Activated CD4-positive, alpha-beta T cell treated with anti-CD3 and anti-CD28 coated beads for 48 hours (primary cell): ENCODE data around the gene SPATA31D4.

Source experiments
- DNase-seq: peaks from one replicate; pipeline ENCODE4 v3.0.0-alpha.2; 2020

SPATA31D4 gene

GRCh38 chr9:81968026-81968425 lies 39.8 kb downstream of the SPATA31D4 start:
- no peak for DNase-seq

- no peak for DNase-seq
Measured at GRCh38 chr9:81969971-81970370, 41.7 kb downstream of the SPATA31D4 start.

GRCh38 chr9:81971727-81972126 lies 43.5 kb downstream of the SPATA31D4 start:
- no peak for DNase-seq

- DNase-seq, result no peak
Measured at GRCh38 chr9:81974764-81975163, 46.5 kb downstream of the SPATA31D4 start.

GRCh38 chr9:81976351-81976750 lies 48.1 kb downstream of the SPATA31D4 start:
- DNase-seq, result no peak

GRCh38 chr9:81979196-81979595 lies 51.0 kb downstream of the SPATA31D4 start:
- DNase-seq, result no peak

GRCh38 chr9:81980568-81980967 lies 52.3 kb downstream of the SPATA31D4 start:
- DNase-seq, result no peak

- no peak for DNase-seq
Measured at GRCh38 chr9:81981883-81982282, 53.7 kb downstream of the SPATA31D4 start.
